Esophagus muscularis mucosa (tissue), 3 donors: ENCODE results near the gene SURF4.

Experiments used
- CTCF ChIP-seq, 3 experiments: fragments of 200-600 bp in 2 of 3; fragments of 450-650 bp in 1 of 3; sonication (generic) in 2 of 3; IDR thresholded peaks; one replicate each; pipeline ENCODE4 v1.5.1; 2017 to 2019; ENCODE audit warnings: antibody characterized with exemption in 3 of 3, mild to moderate bottlenecking in 2 of 3, moderate library complexity in 1 of 3
- POLR2A ChIP-seq: fragments of 450-650 bp; IDR thresholded peaks from one replicate; pipeline ENCODE4 v1.6.1; 2017; ENCODE audit warnings: antibody characterized with exemption, moderate library complexity, mild to moderate bottlenecking, low read depth
- POLR2AphosphoS5 ChIP-seq, 2 donors: sonication (generic); formaldehyde crosslinking; IDR thresholded peaks; one replicate each; pipeline ENCODE4 v1.6.1; 2017; ENCODE audit warnings: antibody characterized with exemption in 2 of 2

DNA sequence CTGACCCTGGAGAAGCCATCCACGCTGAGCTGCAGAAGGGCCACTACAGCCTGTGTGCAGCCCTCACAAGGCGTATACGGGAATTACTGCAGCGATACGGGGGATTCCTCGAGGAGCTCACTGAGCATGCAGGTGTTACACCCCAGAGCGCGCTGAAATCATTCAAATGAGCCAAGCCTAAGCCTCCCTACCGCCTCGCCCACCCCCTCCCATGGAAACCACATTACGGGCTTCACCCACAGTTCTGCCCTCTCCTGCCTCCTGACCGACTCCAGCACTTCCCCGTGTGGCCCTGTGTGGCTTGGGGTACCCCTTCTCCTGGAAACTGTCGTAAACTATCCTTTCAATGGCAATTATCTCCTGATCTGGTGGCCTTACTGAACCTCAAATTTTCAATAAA, 53.2 kb downstream of the SURF4 start:
- TF ChIP-seq POLR2AphosphoS5 (IDR thresholded peaks at IDR 0.05) = no peak
- no peak for TF ChIP-seq CTCF (IDR thresholded peaks at IDR 0.05)
- no peak for TF ChIP-seq POLR2A
